Prostate gland (tissue), 2 donors: Measurements from ENCODE around the gene E2F1.

ENCODE experiments used
- CTCF ChIP-seq, 4 experiments: fragments of 200-600 bp in 2 of 4; fragments of 450-650 bp in 2 of 4; sonication (generic) in 2 of 4; IDR thresholded peaks; 1 replicate in 3 of 4; 2 replicates in 1 of 4; pipeline ENCODE4 v1.5.1; 2016 to 2019; ENCODE audit warnings: antibody characterized with exemption in 4 of 4, mild to moderate bottlenecking in 2 of 4, moderate library complexity in 2 of 4
- POLR2AphosphoS5 ChIP-seq: sonication (generic); formaldehyde crosslinking; IDR thresholded peaks from one replicate; pipeline ENCODE4 v1.6.1; 2017; ENCODE audit warnings: antibody characterized with exemption

- TF ChIP-seq POLR2AphosphoS5 = no peak
- TF ChIP-seq CTCF (IDR thresholded peaks at IDR 0.05) = no peak
Measured at GRCh38 chr20:33650111-33650752, 36.0 kb downstream of the E2F1 start.
